WTC11 (cell line): Measurements from ENCODE around the gene KLHL13. TPM values are rescaled to one million over a fixed set of nuclear protein-coding genes. Genes with fewer than 3 reads are reported as not detected.
"Not testable (repeated sequence)": the region's sequence is repeated elsewhere in the genome, so short reads cannot be mapped to it uniquely, and the experiment has no call there.

ENCODE experiments used
- ATAC-seq: fragments of 200-7000 bp; cut with Tn5 transposase; 2 replicates; pipeline ENCODE4 v1.10.0; 2021; ENCODE audit warnings: mild to moderate bottlenecking, moderate library complexity
- CTCF ChIA-PET: fragments of 300-600 bp; sonication (Branson Sonifier 250); formaldehyde crosslinking; loops from one replicate; lab custom pipeline; 2021; ENCODE audit warnings: antibody characterized with exemption; lab: Charles Lee
- POLR2A ChIA-PET: fragments of 350-600 bp; sonication (Branson Sonifier 250); formaldehyde crosslinking; loops from one replicate; lab custom pipeline; 2021; ENCODE audit warnings: antibody characterized with exemption; lab: Charles Lee
- DNase-seq: peaks from one replicate; pipeline ENCODE4 v3.0.0; 2021; ENCODE audit warnings: low spot score
- H3K27ac Mint-ChIP-seq: 2 replicates; pipeline ENCODE4 v1.8.0; 2021; ENCODE audit warnings: mixed read lengths
- H3K27me3 Mint-ChIP-seq: 2 replicates; pipeline ENCODE4 v1.8.0; 2021; ENCODE audit warnings: low read depth, mild to moderate bottlenecking, moderate library complexity, mixed read lengths
- H3K36me3 Mint-ChIP-seq: 2 replicates; pipeline ENCODE4 v1.8.0; 2021; ENCODE audit warnings: mixed read lengths
- H3K4me1 Mint-ChIP-seq: 2 replicates; pipeline ENCODE4 v1.8.0; 2022; ENCODE audit warnings: mixed read lengths
- H3K4me3 Mint-ChIP-seq: 2 replicates; pipeline ENCODE4 v1.8.0; 2021; ENCODE audit warnings: mild to moderate bottlenecking, moderate library complexity, mixed read lengths
- H3K9me3 Mint-ChIP-seq: 2 replicates; pipeline ENCODE4 v1.8.0; 2021; ENCODE audit warnings: mixed read lengths
- ATF1 ChIP-seq: sonication (generic); formaldehyde crosslinking; IDR thresholded peaks from 2 replicates; pipeline ENCODE4 v1.8.1; 2023; ENCODE audit warnings: mild to moderate bottlenecking, moderate library complexity, missing genetic modification reagents
- GABPB1 ChIP-seq: sonication (generic); formaldehyde crosslinking; IDR thresholded peaks from 2 replicates; pipeline ENCODE4 v1.8.1; 2023; ENCODE audit warnings: mild to moderate bottlenecking, missing genetic modification reagents
- JAZF1 ChIP-seq: fragments of 250-450 bp; sonication (Bioruptor Pico); IDR thresholded peaks from 2 replicates; pipeline ENCODE4 v1.9.0; 2021; ENCODE audit warnings: moderate library complexity, mild to moderate bottlenecking, inconsistent platforms
- NR1H2 ChIP-seq: sonication (generic); formaldehyde crosslinking; IDR thresholded peaks from 2 replicates; pipeline ENCODE4 v1.9.0; 2021; ENCODE audit warnings: mild to moderate bottlenecking, moderate library complexity, missing genetic modification reagents
- PRRX2 ChIP-seq: fragments of 250-450 bp; sonication (Bioruptor Pico); IDR thresholded peaks from 2 replicates; pipeline ENCODE4 v1.8.0; 2021; ENCODE audit warnings: mild to moderate bottlenecking
- RELA ChIP-seq: sonication (generic); formaldehyde crosslinking; IDR thresholded peaks from 2 replicates; pipeline ENCODE4 v1.8.1; 2022; ENCODE audit warnings: missing genetic modification reagents, mild to moderate bottlenecking, borderline replicate concordance
- ZNF121 ChIP-seq: sonication (generic); formaldehyde crosslinking; IDR thresholded peaks from 2 replicates; pipeline ENCODE4 v1.8.0; 2023; ENCODE audit warnings: missing genetic modification reagents
- ZNF138 ChIP-seq: sonication (generic); formaldehyde crosslinking; conservative IDR thresholded peaks from 2 replicates; pipeline ENCODE4 v1.8.1; 2022; ENCODE audit warnings: mild to moderate bottlenecking, moderate library complexity, missing genetic modification reagents
- ZNF263 ChIP-seq: sonication (generic); formaldehyde crosslinking; IDR thresholded peaks from 2 replicates; pipeline ENCODE4 v1.8.1; 2022; ENCODE audit warnings: low read depth, mild to moderate bottlenecking, moderate library complexity, missing genetic modification reagents
- ZNF317 ChIP-seq: sonication (generic); formaldehyde crosslinking; IDR thresholded peaks from 2 replicates; pipeline ENCODE4 v1.8.1; 2023; ENCODE audit warnings: low read depth, mild to moderate bottlenecking, moderate library complexity, missing genetic modification reagents, borderline replicate concordance
- ZNF396 ChIP-seq: fragments of 250-450 bp; sonication (Bioruptor Pico); IDR thresholded peaks from 2 replicates; pipeline ENCODE4 v1.8.0; 2021; ENCODE audit warnings: mild to moderate bottlenecking, moderate library complexity, borderline replicate concordance
- total RNA-seq: library from RNA; stranded (reverse); gene quantifications from 3 replicates; pipeline ENCODE4 v1.2.3, GENCODE V29; 2021
- TF ChIP-seq, protein P1 (sequence below): sonication (generic); formaldehyde crosslinking; IDR thresholded peaks from 2 replicates; pipeline ENCODE4 v1.8.0; 2023; ENCODE audit warnings: mild to moderate bottlenecking, missing genetic modification reagents
- TF ChIP-seq, protein P2 (sequence below): sonication (generic); formaldehyde crosslinking; conservative IDR thresholded peaks from 2 replicates; pipeline ENCODE4 v1.8.1; 2023; ENCODE audit warnings: mild to moderate bottlenecking, low read depth, missing genetic modification reagents, moderate library complexity
- TF ChIP-seq, protein P3 (sequence below): fragments of 250-450 bp; sonication (Bioruptor Pico); IDR thresholded peaks from 2 replicates; pipeline ENCODE4 v1.8.0; 2021; ENCODE audit warnings: mild to moderate bottlenecking
- TF ChIP-seq, protein P4 (sequence below): sonication (generic); formaldehyde crosslinking; IDR thresholded peaks from 2 replicates; pipeline ENCODE4 v1.8.0; 2023; ENCODE audit warnings: missing genetic modification reagents, mild to moderate bottlenecking, borderline replicate concordance
- TF ChIP-seq, protein P5 (sequence below): sonication (generic); formaldehyde crosslinking; IDR thresholded peaks from 2 replicates; pipeline ENCODE4 v1.8.0; 2022; ENCODE audit warnings: mild to moderate bottlenecking, missing genetic modification reagents
- TF ChIP-seq, protein P6 (sequence below): sonication (generic); formaldehyde crosslinking; IDR thresholded peaks from 2 replicates; pipeline ENCODE4 v1.8.1; 2022; ENCODE audit warnings: mild to moderate bottlenecking, missing genetic modification reagents, moderate library complexity, borderline replicate concordance

KLHL13 gene
- total RNA-seq, 1 experiment from 2014 or later: 7.7 TPM

DNA sequence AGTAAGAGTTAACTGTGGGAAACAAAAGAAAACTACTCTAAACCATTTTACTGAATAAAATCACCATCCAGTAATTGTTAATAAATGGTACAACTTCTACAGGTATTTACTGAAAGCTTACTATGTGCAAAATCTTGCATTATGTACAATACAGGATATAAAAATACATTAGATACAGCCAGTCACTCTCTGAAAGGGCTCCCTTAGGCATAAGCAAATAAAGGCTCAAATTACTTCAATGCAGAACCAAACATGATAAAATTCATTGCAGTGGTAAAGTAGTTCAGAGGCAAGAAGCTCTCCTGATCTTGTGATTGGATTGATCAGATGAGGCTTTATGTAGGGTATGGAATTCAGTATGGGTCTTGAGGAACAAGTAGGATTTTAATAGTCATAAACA lies 100.2 kb downstream of the KLHL13 start:
- H3K9me3 Mint-ChIP-seq: peaks cover 24% of the 10 kb centered on the region
- no peaks in the 10 kb centered on the region for H3K27me3 Mint-ChIP-seq
- no peak overlapping the region for H3K27ac Mint-ChIP-seq
- ChIA-PET POLR2A (no interaction called here), CTCF (no interaction called here)
- H3K4me1 Mint-ChIP-seq: no peaks in the 10 kb centered on the region
- peaks cover 11% of the 10 kb centered on the region; the same call in 1 of the 2 replicates for H3K36me3 Mint-ChIP-seq
- no peak for TF ChIP-seq ZNF317 (CRISPR knock-in tag)
- no peak for TF ChIP-seq ZNF263 (CRISPR knock-in tag)
- TF ChIP-seq ZNF138 (CRISPR knock-in tag): no peak
- TF ChIP-seq, protein P1, sequence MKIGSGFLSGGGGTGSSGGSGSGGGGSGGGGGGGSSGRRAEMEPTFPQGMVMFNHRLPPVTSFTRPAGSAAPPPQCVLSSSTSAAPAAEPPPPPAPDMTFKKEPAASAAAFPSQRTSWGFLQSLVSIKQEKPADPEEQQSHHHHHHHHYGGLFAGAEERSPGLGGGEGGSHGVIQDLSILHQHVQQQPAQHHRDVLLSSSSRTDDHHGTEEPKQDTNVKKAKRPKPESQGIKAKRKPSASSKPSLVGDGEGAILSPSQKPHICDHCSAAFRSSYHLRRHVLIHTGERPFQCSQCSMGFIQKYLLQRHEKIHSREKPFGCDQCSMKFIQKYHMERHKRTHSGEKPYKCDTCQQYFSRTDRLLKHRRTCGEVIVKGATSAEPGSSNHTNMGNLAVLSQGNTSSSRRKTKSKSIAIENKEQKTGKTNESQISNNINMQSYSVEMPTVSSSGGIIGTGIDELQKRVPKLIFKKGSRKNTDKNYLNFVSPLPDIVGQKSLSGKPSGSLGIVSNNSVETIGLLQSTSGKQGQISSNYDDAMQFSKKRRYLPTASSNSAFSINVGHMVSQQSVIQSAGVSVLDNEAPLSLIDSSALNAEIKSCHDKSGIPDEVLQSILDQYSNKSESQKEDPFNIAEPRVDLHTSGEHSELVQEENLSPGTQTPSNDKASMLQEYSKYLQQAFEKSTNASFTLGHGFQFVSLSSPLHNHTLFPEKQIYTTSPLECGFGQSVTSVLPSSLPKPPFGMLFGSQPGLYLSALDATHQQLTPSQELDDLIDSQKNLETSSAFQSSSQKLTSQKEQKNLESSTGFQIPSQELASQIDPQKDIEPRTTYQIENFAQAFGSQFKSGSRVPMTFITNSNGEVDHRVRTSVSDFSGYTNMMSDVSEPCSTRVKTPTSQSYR (CRISPR knock-in tag): no peak
- TF ChIP-seq, protein P2, sequence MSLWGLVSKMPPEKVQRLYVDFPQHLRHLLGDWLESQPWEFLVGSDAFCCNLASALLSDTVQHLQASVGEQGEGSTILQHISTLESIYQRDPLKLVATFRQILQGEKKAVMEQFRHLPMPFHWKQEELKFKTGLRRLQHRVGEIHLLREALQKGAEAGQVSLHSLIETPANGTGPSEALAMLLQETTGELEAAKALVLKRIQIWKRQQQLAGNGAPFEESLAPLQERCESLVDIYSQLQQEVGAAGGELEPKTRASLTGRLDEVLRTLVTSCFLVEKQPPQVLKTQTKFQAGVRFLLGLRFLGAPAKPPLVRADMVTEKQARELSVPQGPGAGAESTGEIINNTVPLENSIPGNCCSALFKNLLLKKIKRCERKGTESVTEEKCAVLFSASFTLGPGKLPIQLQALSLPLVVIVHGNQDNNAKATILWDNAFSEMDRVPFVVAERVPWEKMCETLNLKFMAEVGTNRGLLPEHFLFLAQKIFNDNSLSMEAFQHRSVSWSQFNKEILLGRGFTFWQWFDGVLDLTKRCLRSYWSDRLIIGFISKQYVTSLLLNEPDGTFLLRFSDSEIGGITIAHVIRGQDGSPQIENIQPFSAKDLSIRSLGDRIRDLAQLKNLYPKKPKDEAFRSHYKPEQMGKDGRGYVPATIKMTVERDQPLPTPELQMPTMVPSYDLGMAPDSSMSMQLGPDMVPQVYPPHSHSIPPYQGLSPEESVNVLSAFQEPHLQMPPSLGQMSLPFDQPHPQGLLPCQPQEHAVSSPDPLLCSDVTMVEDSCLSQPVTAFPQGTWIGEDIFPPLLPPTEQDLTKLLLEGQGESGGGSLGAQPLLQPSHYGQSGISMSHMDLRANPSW (CRISPR knock-in tag): no peak
- TF ChIP-seq GABPB1 (CRISPR knock-in tag): no peak
- no peak for TF ChIP-seq PRRX2 (CRISPR knock-in tag)
- TF ChIP-seq, protein P3, sequence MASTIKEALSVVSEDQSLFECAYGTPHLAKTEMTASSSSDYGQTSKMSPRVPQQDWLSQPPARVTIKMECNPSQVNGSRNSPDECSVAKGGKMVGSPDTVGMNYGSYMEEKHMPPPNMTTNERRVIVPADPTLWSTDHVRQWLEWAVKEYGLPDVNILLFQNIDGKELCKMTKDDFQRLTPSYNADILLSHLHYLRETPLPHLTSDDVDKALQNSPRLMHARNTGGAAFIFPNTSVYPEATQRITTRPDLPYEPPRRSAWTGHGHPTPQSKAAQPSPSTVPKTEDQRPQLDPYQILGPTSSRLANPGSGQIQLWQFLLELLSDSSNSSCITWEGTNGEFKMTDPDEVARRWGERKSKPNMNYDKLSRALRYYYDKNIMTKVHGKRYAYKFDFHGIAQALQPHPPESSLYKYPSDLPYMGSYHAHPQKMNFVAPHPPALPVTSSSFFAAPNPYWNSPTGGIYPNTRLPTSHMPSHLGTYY (CRISPR knock-in tag): no peak
- TF ChIP-seq ZNF396 (CRISPR knock-in tag): no peak
- TF ChIP-seq JAZF1: no peak
- TF ChIP-seq, protein P4, sequence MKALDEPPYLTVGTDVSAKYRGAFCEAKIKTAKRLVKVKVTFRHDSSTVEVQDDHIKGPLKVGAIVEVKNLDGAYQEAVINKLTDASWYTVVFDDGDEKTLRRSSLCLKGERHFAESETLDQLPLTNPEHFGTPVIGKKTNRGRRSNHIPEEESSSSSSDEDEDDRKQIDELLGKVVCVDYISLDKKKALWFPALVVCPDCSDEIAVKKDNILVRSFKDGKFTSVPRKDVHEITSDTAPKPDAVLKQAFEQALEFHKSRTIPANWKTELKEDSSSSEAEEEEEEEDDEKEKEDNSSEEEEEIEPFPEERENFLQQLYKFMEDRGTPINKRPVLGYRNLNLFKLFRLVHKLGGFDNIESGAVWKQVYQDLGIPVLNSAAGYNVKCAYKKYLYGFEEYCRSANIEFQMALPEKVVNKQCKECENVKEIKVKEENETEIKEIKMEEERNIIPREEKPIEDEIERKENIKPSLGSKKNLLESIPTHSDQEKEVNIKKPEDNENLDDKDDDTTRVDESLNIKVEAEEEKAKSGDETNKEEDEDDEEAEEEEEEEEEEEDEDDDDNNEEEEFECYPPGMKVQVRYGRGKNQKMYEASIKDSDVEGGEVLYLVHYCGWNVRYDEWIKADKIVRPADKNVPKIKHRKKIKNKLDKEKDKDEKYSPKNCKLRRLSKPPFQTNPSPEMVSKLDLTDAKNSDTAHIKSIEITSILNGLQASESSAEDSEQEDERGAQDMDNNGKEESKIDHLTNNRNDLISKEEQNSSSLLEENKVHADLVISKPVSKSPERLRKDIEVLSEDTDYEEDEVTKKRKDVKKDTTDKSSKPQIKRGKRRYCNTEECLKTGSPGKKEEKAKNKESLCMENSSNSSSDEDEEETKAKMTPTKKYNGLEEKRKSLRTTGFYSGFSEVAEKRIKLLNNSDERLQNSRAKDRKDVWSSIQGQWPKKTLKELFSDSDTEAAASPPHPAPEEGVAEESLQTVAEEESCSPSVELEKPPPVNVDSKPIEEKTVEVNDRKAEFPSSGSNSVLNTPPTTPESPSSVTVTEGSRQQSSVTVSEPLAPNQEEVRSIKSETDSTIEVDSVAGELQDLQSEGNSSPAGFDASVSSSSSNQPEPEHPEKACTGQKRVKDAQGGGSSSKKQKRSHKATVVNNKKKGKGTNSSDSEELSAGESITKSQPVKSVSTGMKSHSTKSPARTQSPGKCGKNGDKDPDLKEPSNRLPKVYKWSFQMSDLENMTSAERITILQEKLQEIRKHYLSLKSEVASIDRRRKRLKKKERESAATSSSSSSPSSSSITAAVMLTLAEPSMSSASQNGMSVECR (CRISPR knock-in tag): no peak
- TF ChIP-seq NR1H2 (CRISPR knock-in tag): no peak
- TF ChIP-seq ATF1: no peak
- TF ChIP-seq, protein P5, sequence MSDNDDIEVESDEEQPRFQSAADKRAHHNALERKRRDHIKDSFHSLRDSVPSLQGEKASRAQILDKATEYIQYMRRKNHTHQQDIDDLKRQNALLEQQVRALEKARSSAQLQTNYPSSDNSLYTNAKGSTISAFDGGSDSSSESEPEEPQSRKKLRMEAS (CRISPR knock-in tag): no peak
- TF ChIP-seq, protein P6, sequence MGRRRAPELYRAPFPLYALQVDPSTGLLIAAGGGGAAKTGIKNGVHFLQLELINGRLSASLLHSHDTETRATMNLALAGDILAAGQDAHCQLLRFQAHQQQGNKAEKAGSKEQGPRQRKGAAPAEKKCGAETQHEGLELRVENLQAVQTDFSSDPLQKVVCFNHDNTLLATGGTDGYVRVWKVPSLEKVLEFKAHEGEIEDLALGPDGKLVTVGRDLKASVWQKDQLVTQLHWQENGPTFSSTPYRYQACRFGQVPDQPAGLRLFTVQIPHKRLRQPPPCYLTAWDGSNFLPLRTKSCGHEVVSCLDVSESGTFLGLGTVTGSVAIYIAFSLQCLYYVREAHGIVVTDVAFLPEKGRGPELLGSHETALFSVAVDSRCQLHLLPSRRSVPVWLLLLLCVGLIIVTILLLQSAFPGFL (CRISPR knock-in tag): no peak
- TF ChIP-seq ZNF121 (CRISPR knock-in tag): no peak
- no peak for TF ChIP-seq RELA (CRISPR knock-in tag)
- DNase-seq: no peak
- ATAC-seq: no peak
- H3K4me3 Mint-ChIP-seq: no peak overlapping the region

DNA sequence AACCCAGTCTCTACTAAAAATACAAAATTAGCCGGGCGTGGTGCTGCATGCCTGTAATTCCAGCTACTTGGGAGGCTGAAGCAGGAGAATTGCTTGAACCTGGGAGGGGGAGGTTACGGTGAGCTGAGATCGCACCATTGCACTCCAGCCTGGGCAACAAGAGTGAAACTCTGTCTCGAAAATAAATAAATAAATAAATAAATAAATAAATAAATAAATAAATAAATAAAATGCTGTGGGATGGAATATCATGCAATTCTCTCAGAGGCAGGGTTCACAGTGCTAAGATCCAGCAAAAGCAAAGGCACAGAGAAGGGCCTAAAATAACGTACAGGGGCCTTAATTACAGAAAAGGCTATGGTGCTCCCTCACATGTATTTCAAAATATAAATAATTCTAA lies 114.2 kb downstream of the KLHL13 start:
- H3K9me3 Mint-ChIP-seq, H3K4me3 Mint-ChIP-seq, CTCF ChIA-PET, H3K36me3 Mint-ChIP-seq, H3K27ac Mint-ChIP-seq, DNase-seq, H3K4me1 Mint-ChIP-seq, H3K27me3 Mint-ChIP-seq, ATAC-seq, POLR2A ChIA-PET: not testable (repeated sequence)
